Body of pancreas (tissue), 4 donors: ENCODE results near the gene SFXN3. TPM values are rescaled to one million over a fixed set of nuclear protein-coding genes. Genes with fewer than 3 reads are reported as not detected.

Experiments
- ATAC-seq: fragments of 150-250 bp; one replicate; pipeline ENCODE4 v1.9.1; 2016
- DNase-seq, 4 donors: peaks; one replicate each; pipeline ENCODE4 v3.0.0-alpha.2; 2019
- H3K27ac ChIP-seq, 4 donors: fragments of 200-600 bp; sonication (generic); 1 replicate in 3 of 4; 2 replicates in 1 of 4; pipeline versions ENCODE4 v1.5.1 to v1.6.1; 2016 to 2019; ENCODE audit warnings: mild to moderate bottlenecking in 1 of 4, mixed read lengths in 1 of 4, moderate library complexity in 1 of 4
- H3K27me3 ChIP-seq, 2 donors: fragments of 200-600 bp; sonication (generic); one replicate each; pipeline ENCODE4 v1.6.0; 2016; ENCODE audit warnings: mild to moderate bottlenecking in 1 of 2
- H3K36me3 ChIP-seq, 2 donors: fragments of 200-600 bp; sonication (generic); replicated peaks in 1 of 2; 2 replicates each; pipeline ENCODE4 v1.5.1; 2016; ENCODE audit warnings: low read depth in 2 of 2; ENCODE audit not compliant: insufficient read depth in 1 of 2
- H3K4me1 ChIP-seq: fragments of 200-600 bp; sonication (generic); one replicate; pipeline ENCODE4 v1.6.0; 2016
- H3K4me3 ChIP-seq, 2 donors: fragments of 200-600 bp; sonication (generic); 1 replicate in 1 of 2; 2 replicates in 1 of 2; pipeline ENCODE4 v1.5.1; 2016 to 2019
- H3K9me3 ChIP-seq, 3 donors: fragments of 200-600 bp; sonication (generic); 1 replicate in 2 of 3; 2 replicates in 1 of 3; pipeline ENCODE4 v1.5.1; 2016
- CTCF ChIP-seq, 7 experiments: fragments of 450-650 bp in 4 of 7; fragments of 200-600 bp in 3 of 7; sonication (generic) in 3 of 7; IDR thresholded peaks; one replicate each; pipeline ENCODE4 v1.5.1; 2016 to 2019; ENCODE audit warnings: antibody characterized with exemption in 7 of 7
- POLR2A ChIP-seq, 3 donors: fragments of 450-650 bp; IDR thresholded peaks; one replicate each; pipeline ENCODE4 v1.6.1; 2016; ENCODE audit warnings: antibody characterized with exemption in 3 of 3, mild to moderate bottlenecking in 2 of 3
- WGBS, 2 donors: methylation state at CpG; one replicate each; pipeline ENCODE4 v1.1.5; 2017; 5-methylcytosine and 5-hydroxymethylcytosine counted together
- intact Hi-C: fragments of 100-400 bp; cut with DNase I; formaldehyde crosslinking; loops from one replicate; pipeline ENCODE4 v1.15.1; 2023
- total RNA-seq, 2 donors: library from RNA; depleted of rRNA; stranded (reverse); fragments of >200 nt; gene quantifications; one replicate each; pipeline ENCODE4 v1.1.0, GENCODE V29; 2016

SFXN3 gene
- total RNA-seq, 2 donors from 2014 or later = 23.4 to 61.7 TPM

- intact Hi-C loops = no loop called here
- Histone ChIP-seq H3K27me3 (no peaks in the 10 kb centered on the region), H3K4me3 (no peak overlapping the region), H3K9me3 (no peaks in the 10 kb centered on the region), H3K27ac (peak overlapping the region in 2 of 4 donors; percentile 9 to 97), H3K4me1 (peaks cover 41% of the 10 kb centered on the region), H3K36me3 (peaks cover 4 to 5% of the 10 kb centered on the region in 2 donors)
- 88 to 100% methylated on average over 1 to 11 of the region's 11 CpGs for WGBS, 2 donors
- ATAC-seq (no peak), DNase-seq (no peak)
- TF ChIP-seq POLR2A (IDR thresholded peaks at IDR 0.05) = no peak
- no peak for TF ChIP-seq CTCF (IDR thresholded peaks at IDR 0.05)
Observed at GRCh38 chr10:101002456-101002855, 28.6 kb upstream of the SFXN3 start.

GRCh38 chr10:101003639-101004206, 27.3 kb upstream of the SFXN3 start:
- WGBS, 2 donors = 95% methylated on average over 17 of the region's 18 CpGs; no CpG with 5 or more reads in 1 of the 2 donors
- H3K4me1 ChIP-seq = peaks cover 31% of the 10 kb centered on the region
- no peak for DNase-seq

GRCh38 chr10:101005361-101005760, 25.7 kb upstream of the SFXN3 start:
- TF ChIP-seq CTCF (IDR thresholded peaks at IDR 0.05) (no peak), POLR2A (IDR thresholded peaks at IDR 0.05) (no peak)
- WGBS, 2 donors = 86 to 90% methylated on average over 22 to 23 of the region's 23 CpGs

More at GRCh38 chr10:101003639-101004206, 27.3 kb upstream of the SFXN3 start:
- H3K27ac ChIP-seq = no peak overlapping the region
- H3K9me3 ChIP-seq = no peaks in the 10 kb centered on the region
- intact Hi-C loops = no loop called here
- no peak overlapping the region for H3K4me3 ChIP-seq
- peaks cover 4 to 5% of the 10 kb centered on the region in 2 donors for H3K36me3 ChIP-seq
- no peak for ATAC-seq
- no peaks in the 10 kb centered on the region for H3K27me3 ChIP-seq
- no peak for TF ChIP-seq CTCF (IDR thresholded peaks at IDR 0.05)
- no peak for TF ChIP-seq POLR2A (IDR thresholded peaks at IDR 0.05)

GRCh38 chr10:101005869-101006567, 25.0 kb upstream of the SFXN3 start:
- 91 to 92% methylated on average over 2 to 4 of the region's 4 CpGs for WGBS, 2 donors
- no peak for ATAC-seq
- H3K36me3 ChIP-seq = peaks cover 4 to 5% of the 10 kb centered on the region in 2 donors
- no peak for TF ChIP-seq CTCF (IDR thresholded peaks at IDR 0.05)
- TF ChIP-seq POLR2A (IDR thresholded peaks at IDR 0.05) = no peak
- no peak overlapping the region for H3K4me3 ChIP-seq
- no peak for DNase-seq
- no peak overlapping the region for H3K27ac ChIP-seq
- H3K27me3 ChIP-seq = no peaks in the 10 kb centered on the region
- intact Hi-C loops = no loop called here
- no peaks in the 10 kb centered on the region for H3K9me3 ChIP-seq
- H3K4me1 ChIP-seq = peaks cover 15% of the 10 kb centered on the region

More at GRCh38 chr10:101005361-101005760, 25.7 kb upstream of the SFXN3 start:
- Histone ChIP-seq H3K9me3 (no peaks in the 10 kb centered on the region), H3K27ac (no peak overlapping the region), H3K27me3 (no peaks in the 10 kb centered on the region), H3K4me3 (no peak overlapping the region), H3K4me1 (peaks cover 22% of the 10 kb centered on the region), H3K36me3 (peaks cover 4 to 5% of the 10 kb centered on the region in 2 donors)
- intact Hi-C loops = no loop called here
- ATAC-seq (no peak), DNase-seq (no peak)
